ENCODE measurements around the gene ATXN8OS. TPM values are rescaled to one million over a fixed set of nuclear protein-coding genes. Genes with fewer than 3 reads are reported as not detected.

The ATXN8OS gene
- total RNA-seq, 1 donor from 2014 or later = not detected

- Mint-ChIP-seq H3K27ac (no peak overlapping the region), H3K27me3 (no peaks in the 10 kb centered on the region), H3K9me3 (ENCODE audit: low read depth) (no peaks in the 10 kb centered on the region), H3K4me3 (ENCODE audit: low read depth) (no peak overlapping the region), H3K36me3 (ENCODE audit: insufficient read depth) (no peaks in the 10 kb centered on the region), H3K4me1 (ENCODE audit: low read depth) (no peaks in the 10 kb centered on the region)
- no peak for DNase-seq (ENCODE audit: low spot score, unreplicated experiment)
- TF ChIP-seq CTCF (IDR thresholded peaks at IDR 0.05; ENCODE audit: unreplicated experiment) = peak; percentile 60
Observed at GRCh38 chr13:70098669-70099068, 9.0 kb upstream of the ATXN8OS start.

GRCh38 chr13:70104481-70104880, 3.1 kb upstream of the ATXN8OS start:
- TF ChIP-seq CTCF (IDR thresholded peaks at IDR 0.05; ENCODE audit: unreplicated experiment) = no peak

GRCh38 chr13:70107125-70107497, 515 bp upstream of the ATXN8OS start:
- TF ChIP-seq CTCF (IDR thresholded peaks at IDR 0.05; ENCODE audit: unreplicated experiment) = no peak

More at GRCh38 chr13:70104481-70104880, 3.1 kb upstream of the ATXN8OS start:
- Mint-ChIP-seq H3K9me3 (ENCODE audit: low read depth) (no peaks in the 10 kb centered on the region), H3K27ac (no peak overlapping the region), H3K27me3 (peaks cover 35% of the 10 kb centered on the region), H3K4me1 (ENCODE audit: low read depth) (peaks cover 1% of the 10 kb centered on the region), H3K4me3 (ENCODE audit: low read depth) (no peak overlapping the region), H3K36me3 (ENCODE audit: insufficient read depth) (no peaks in the 10 kb centered on the region)
- no peak for DNase-seq (ENCODE audit: low spot score, unreplicated experiment)

GRCh38 chr13:70108356-70109105, 905 bp downstream of the ATXN8OS start, which contains the start of gene KLHL1:
Gene KLHL1 (minus strand): TSS chr13:70108452. CDS start chr13:70107699, 753 bp downstream.
- peaks cover 36% of the 10 kb centered on the region for H3K27me3 Mint-ChIP-seq
- H3K27ac Mint-ChIP-seq = no peak within 1 kb of the TSS

More at GRCh38 chr13:70107125-70107497, 515 bp upstream of the ATXN8OS start:
- peaks cover 36% of the 10 kb centered on the region for H3K27me3 Mint-ChIP-seq
- no peak for DNase-seq (ENCODE audit: low spot score, unreplicated experiment)
- H3K9me3 Mint-ChIP-seq (ENCODE audit: low read depth) = no peaks in the 10 kb centered on the region
- no peaks in the 10 kb centered on the region for H3K36me3 Mint-ChIP-seq (ENCODE audit: insufficient read depth)
- H3K4me1 Mint-ChIP-seq (ENCODE audit: low read depth) = peaks cover 3% of the 10 kb centered on the region
- no peak overlapping the region for H3K27ac Mint-ChIP-seq
- peak overlapping the region; percentile 67 for H3K4me3 Mint-ChIP-seq (ENCODE audit: low read depth)

More at GRCh38 chr13:70108356-70109105, 905 bp downstream of the ATXN8OS start, which contains the start of gene KLHL1:
- TF ChIP-seq CTCF (IDR thresholded peaks at IDR 0.05; ENCODE audit: unreplicated experiment) = no peak
- H3K36me3 Mint-ChIP-seq (ENCODE audit: insufficient read depth) = no peaks in the 10 kb centered on the region
- H3K9me3 Mint-ChIP-seq (ENCODE audit: low read depth) = no peaks in the 10 kb centered on the region
- peak within 1 kb of the TSS; percentile 67 for H3K4me3 Mint-ChIP-seq (ENCODE audit: low read depth)
- no peak for DNase-seq (ENCODE audit: low spot score, unreplicated experiment)
- H3K4me1 Mint-ChIP-seq (ENCODE audit: low read depth) = peaks cover 3% of the 10 kb centered on the region
